Keratinocyte (primary cell): Measurements from ENCODE around the gene SFPQ. TPM values are rescaled to one million over a fixed set of nuclear protein-coding genes. Genes with fewer than 3 reads are reported as not detected.

Experiments used
- DNase-seq: peaks from one replicate; pipeline ENCODE4 v3.0.0-alpha.2; 2011; ENCODE audit warnings: low read depth, missing footprints, low spot score
- FAIRE-seq: peaks from 2 replicates; lab custom pipeline; 2011; peaks lifted over from hg19 to GRCh38; lab: Jason Lieb, UNC
- H2AFZ ChIP-seq: 2 replicates; pipeline ENCODE4 v1.6.0; 2012; ENCODE audit warnings: low read length, control low read depth, inconsistent platforms; ENCODE audit not compliant: control insufficient read depth
- H3K27ac ChIP-seq: 2 replicates; pipeline ENCODE4 v1.5.1; 2011; ENCODE audit warnings: low read length; ENCODE audit not compliant: control insufficient read depth, insufficient read depth
- H3K27me3 ChIP-seq: 3 replicates; pipeline ENCODE4 v1.6.0; 2011; ENCODE audit warnings: low read length; ENCODE audit not compliant: control insufficient read depth, insufficient read depth; ENCODE audit errors: extremely low read depth
- H3K36me3 ChIP-seq, 2 experiments: 2 replicates in 1 of 2; 3 replicates in 1 of 2; pipeline ENCODE4 v1.5.1; 2011; ENCODE audit warnings: low read length in 2 of 2, mild to moderate bottlenecking in 1 of 2; ENCODE audit not compliant: control insufficient read depth in 2 of 2, insufficient read depth in 2 of 2; ENCODE audit errors: extremely low read depth in 1 of 2
- H3K4me1 ChIP-seq: 3 replicates; pipeline ENCODE4 v1.5.1; 2011; ENCODE audit warnings: low read length; ENCODE audit not compliant: control insufficient read depth, insufficient read depth; ENCODE audit errors: extremely low read depth
- H3K4me2 ChIP-seq: 3 replicates; pipeline ENCODE4 v1.6.0; 2011; ENCODE audit warnings: low read depth, low read length; ENCODE audit not compliant: control insufficient read depth, insufficient read depth; ENCODE audit errors: extremely low read depth
- H3K4me3 ChIP-seq, 3 experiments: fragments of 200-600 bp in 1 of 3; sonication (generic) in 1 of 3; 2 replicates in 2 of 3; 3 replicates in 1 of 3; pipeline ENCODE4 v1.5.1; 2011 to 2016; ENCODE audit warnings: low read length in 3 of 3, mild to moderate bottlenecking in 3 of 3, control low read depth in 2 of 3, inconsistent platforms in 1 of 3, low read depth in 1 of 3, mixed read lengths in 1 of 3, mixed run types in 1 of 3, moderate library complexity in 1 of 3; ENCODE audit not compliant: control insufficient read depth in 2 of 3, insufficient read depth in 2 of 3; ENCODE audit errors: extremely low read depth in 1 of 3
- H3K79me2 ChIP-seq: 2 replicates; pipeline ENCODE4 v1.6.0; 2012; ENCODE audit warnings: low read length; ENCODE audit not compliant: control insufficient read depth, insufficient read depth
- H3K9ac ChIP-seq: 3 replicates; pipeline ENCODE4 v1.6.0; 2011; ENCODE audit warnings: low read length; ENCODE audit not compliant: control insufficient read depth, insufficient read depth; ENCODE audit errors: extremely low read depth
- H3K9me1 ChIP-seq: 3 replicates; pipeline ENCODE4 v1.6.0; 2011; ENCODE audit warnings: low read length; ENCODE audit not compliant: control insufficient read depth, insufficient read depth; ENCODE audit errors: extremely low read depth
- H3K9me3 ChIP-seq: 2 replicates; pipeline ENCODE4 v1.5.1; 2012; ENCODE audit warnings: low read depth, low read length; ENCODE audit not compliant: control insufficient read depth
- H4K20me1 ChIP-seq: 3 replicates; pipeline ENCODE4 v1.6.0; 2011; ENCODE audit warnings: low read length; ENCODE audit not compliant: control insufficient read depth, insufficient read depth; ENCODE audit errors: extremely low read depth
- EZH2 ChIP-seq: IDR thresholded peaks from one replicate; pipeline ENCODE4 v1.6.1; 2012; ENCODE audit warnings: inconsistent platforms, mild to moderate bottlenecking, low read length, moderate library complexity
- dilution Hi-C: fragments of 300-500 bp; cut with MboI; formaldehyde crosslinking; loops from one replicate; pipeline ENCODE4 v1.7.0; 2020; ENCODE audit warnings: low sequenced_read_pairs; ENCODE audit not compliant: extremely low pct_ligation_motif_present
- polyA plus RNA-seq, 5 experiments: library from polyadenylated mRNA; depleted of rRNA in 3 of 5; stranded (reverse) in 3 of 5; stranded (forward) in 1 of 5; unstranded in 1 of 5; fragments of >200 nt; gene quantifications; 1 replicate in 1 of 5; 2 replicates in 3 of 5; 3 replicates in 1 of 5; pipeline versions ENCODE4 v1.2.1 to v1.2.3, GENCODE V29; 2011 to 2012; ENCODE audit warnings: missing spikeins in 2 of 5, low read depth in 1 of 5, low replicate concordance in 1 of 5
- TF ChIP-seq, protein P1 (sequence below), 3 experiments: IDR thresholded peaks in 1 of 3; conservative IDR thresholded peaks in 1 of 3; optimal IDR thresholded peaks in 1 of 3; 2 replicates in 2 of 3; 3 replicates in 1 of 3; pipeline versions ENCODE3 to v1.5.1; 2011; ENCODE audit warnings: low read length in 3 of 3, mild to moderate bottlenecking in 3 of 3, moderate library complexity in 2 of 3, control low read depth in 1 of 3, inconsistent platforms in 1 of 3; ENCODE audit not compliant: insufficient read depth in 2 of 3; ENCODE audit errors: extremely low read depth in 1 of 3

Gene SFPQ
- polyA plus RNA-seq, 1 donor (not counting 4 experiments of a cell fraction or from before 2014, with no cell fraction given) = 150 TPM

DNA sequence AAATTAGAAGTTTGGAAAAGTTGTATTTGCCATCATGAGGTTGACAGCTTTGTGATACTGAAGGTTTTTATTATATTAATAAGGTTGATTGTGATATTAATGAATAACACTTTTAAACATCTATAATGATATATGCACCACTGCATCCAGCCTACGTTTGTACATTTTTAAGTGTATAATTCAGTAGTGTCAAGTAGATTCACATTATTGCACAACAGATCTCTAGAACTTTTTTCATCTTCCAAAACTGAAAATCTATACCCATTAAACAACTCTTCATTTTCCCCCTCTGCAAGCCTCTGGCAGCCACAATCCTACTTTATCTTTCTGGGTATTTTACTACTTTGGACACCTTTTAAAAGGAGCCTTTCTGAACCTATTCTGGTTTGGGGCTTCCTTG, 38.3 kb upstream of the SFPQ start:
- dilution Hi-C loops = no loop called here
- no peak overlapping the region for H2AFZ ChIP-seq
- no peak overlapping the region for H3K9ac ChIP-seq
- H3K9me3 ChIP-seq = no peaks in the 10 kb centered on the region
- no peaks in the 10 kb centered on the region for H4K20me1 ChIP-seq
- no peaks in the 10 kb centered on the region for H3K36me3 ChIP-seq
- no peak for TF ChIP-seq EZH2
- TF ChIP-seq, protein P1, sequence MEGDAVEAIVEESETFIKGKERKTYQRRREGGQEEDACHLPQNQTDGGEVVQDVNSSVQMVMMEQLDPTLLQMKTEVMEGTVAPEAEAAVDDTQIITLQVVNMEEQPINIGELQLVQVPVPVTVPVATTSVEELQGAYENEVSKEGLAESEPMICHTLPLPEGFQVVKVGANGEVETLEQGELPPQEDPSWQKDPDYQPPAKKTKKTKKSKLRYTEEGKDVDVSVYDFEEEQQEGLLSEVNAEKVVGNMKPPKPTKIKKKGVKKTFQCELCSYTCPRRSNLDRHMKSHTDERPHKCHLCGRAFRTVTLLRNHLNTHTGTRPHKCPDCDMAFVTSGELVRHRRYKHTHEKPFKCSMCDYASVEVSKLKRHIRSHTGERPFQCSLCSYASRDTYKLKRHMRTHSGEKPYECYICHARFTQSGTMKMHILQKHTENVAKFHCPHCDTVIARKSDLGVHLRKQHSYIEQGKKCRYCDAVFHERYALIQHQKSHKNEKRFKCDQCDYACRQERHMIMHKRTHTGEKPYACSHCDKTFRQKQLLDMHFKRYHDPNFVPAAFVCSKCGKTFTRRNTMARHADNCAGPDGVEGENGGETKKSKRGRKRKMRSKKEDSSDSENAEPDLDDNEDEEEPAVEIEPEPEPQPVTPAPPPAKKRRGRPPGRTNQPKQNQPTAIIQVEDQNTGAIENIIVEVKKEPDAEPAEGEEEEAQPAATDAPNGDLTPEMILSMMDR (optimal IDR thresholded peaks at IDR 0.05 in 1 of 3, IDR thresholded peaks at IDR 0.05 in 1 of 3, conservative IDR thresholded peaks at IDR 0.05 in 1 of 3; ENCODE audit: extremely low read depth in 1 of 3, insufficient read depth in 2 of 3, low read length in 3 of 3) = no peak
- no peaks in the 10 kb centered on the region for H3K79me2 ChIP-seq
- no peaks in the 10 kb centered on the region for H3K9me1 ChIP-seq
- no peaks in the 10 kb centered on the region for H3K27me3 ChIP-seq
- H3K27ac ChIP-seq = no peak overlapping the region
- H3K4me2 ChIP-seq = no peak overlapping the region
- no peak for FAIRE-seq
- no peak for DNase-seq
- no peak overlapping the region for H3K4me3 ChIP-seq
- no peaks in the 10 kb centered on the region for H3K4me1 ChIP-seq

DNA sequence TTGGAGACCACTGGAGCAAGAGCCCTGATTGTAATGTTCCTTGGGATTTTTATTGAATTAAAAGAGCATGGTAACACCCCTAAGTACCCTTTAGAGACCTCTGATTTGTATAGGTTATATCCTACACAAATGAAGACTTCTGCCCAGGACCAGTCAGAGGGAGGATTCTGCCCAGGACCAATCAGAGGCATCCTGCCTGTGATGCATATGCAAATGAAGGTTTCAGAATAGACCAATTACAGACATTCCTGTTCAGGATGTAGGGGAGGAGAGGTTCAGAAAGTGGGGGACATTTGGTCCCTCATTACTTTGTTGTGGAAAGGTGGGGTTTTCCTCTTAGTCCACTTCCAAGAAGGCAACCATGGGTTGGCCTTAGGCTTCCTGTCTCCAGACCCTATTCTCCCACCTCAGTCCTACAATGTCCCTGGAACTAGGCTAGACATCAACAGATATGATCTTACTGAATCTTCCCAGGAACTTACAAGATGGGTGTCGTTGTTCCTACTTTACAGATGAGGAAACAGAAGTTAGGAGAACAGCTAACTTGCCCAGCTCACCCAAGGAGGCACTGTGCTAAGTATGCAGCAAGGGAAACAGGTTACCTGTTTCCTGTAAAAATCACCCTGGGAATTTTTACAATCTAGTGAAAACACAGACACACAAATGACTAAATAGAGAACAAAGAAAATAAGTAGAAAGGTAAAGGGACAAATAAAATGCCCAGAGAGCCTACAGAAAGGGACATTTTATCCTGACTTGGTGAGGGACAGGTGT, 36.8 kb upstream of the SFPQ start:
- H3K27ac ChIP-seq = no peak overlapping the region
- H3K9me3 ChIP-seq = no peaks in the 10 kb centered on the region
- H3K4me3 ChIP-seq = no peak overlapping the region
- H3K79me2 ChIP-seq = no peaks in the 10 kb centered on the region
- no peaks in the 10 kb centered on the region for H3K4me1 ChIP-seq
- no peak overlapping the region for H3K9ac ChIP-seq
- no peak overlapping the region for H2AFZ ChIP-seq
- dilution Hi-C loops = no loop called here
- FAIRE-seq = no peak
- H3K36me3 ChIP-seq = no peaks in the 10 kb centered on the region
- TF ChIP-seq EZH2 = no peak
- TF ChIP-seq, protein P1 (optimal IDR thresholded peaks at IDR 0.05 in 1 of 3, IDR thresholded peaks at IDR 0.05 in 1 of 3, conservative IDR thresholded peaks at IDR 0.05 in 1 of 3; ENCODE audit: extremely low read depth in 1 of 3, insufficient read depth in 2 of 3, low read length in 3 of 3) = no peak
- no peaks in the 10 kb centered on the region for H4K20me1 ChIP-seq
- H3K27me3 ChIP-seq = no peaks in the 10 kb centered on the region
- H3K4me2 ChIP-seq = no peak overlapping the region
- no peak for DNase-seq
- no peaks in the 10 kb centered on the region for H3K9me1 ChIP-seq
